ENCODE results near the gene ZMYND8. TPM values are rescaled to one million over a fixed set of nuclear protein-coding genes. Genes with fewer than 3 reads are reported as not detected.
"Not testable (repeated sequence)": the region's sequence is repeated elsewhere in the genome, so short reads cannot be mapped to it uniquely, and the experiment has no call there.

Gene ZMYND8
- total and polyA plus RNA-seq, 2 donors (not counting 1 experiment from before 2014, with no cell fraction given), result 12.6 to 13.0 TPM

- no peaks in the 10 kb centered on the region for H3K27me3 ChIP-seq (ENCODE audit: control insufficient read depth, insufficient read depth, low read length)
- H4K20me1 ChIP-seq (ENCODE audit: control insufficient read depth, extremely low read depth, insufficient read depth, low read length), result no peaks in the 10 kb centered on the region
- H3K36me3 ChIP-seq (ENCODE audit: control insufficient read depth, insufficient read depth, low read length), result peaks cover 10% of the 10 kb centered on the region
- TF ChIP-seq CTCF (conservative IDR thresholded peaks at IDR 0.05 in 1 of 2, IDR thresholded peaks at IDR 0.05 in 1 of 2; ENCODE audit: low read depth in 1 of 2, low read length in 2 of 2), result no peak
- no peak for TF ChIP-seq EZH2 (IDR thresholded peaks at IDR 0.05; ENCODE audit: low read length, missing control alignments)
- no peaks in the 10 kb centered on the region for H3K9me3 ChIP-seq (ENCODE audit: control insufficient read depth, insufficient read depth, low read depth, low read length)
- no peak overlapping the region for H3K4me2 ChIP-seq (ENCODE audit: extremely low read depth, insufficient read depth, low read length)
- no peak for DNase-seq (ENCODE audit: low read depth in 2 of 2)
- H3K27ac ChIP-seq (ENCODE audit: insufficient read depth, low read length), result no peak overlapping the region
- H3K4me1 ChIP-seq (ENCODE audit: control insufficient read depth, extremely low read depth, insufficient read depth, low read length), result no peaks in the 10 kb centered on the region
- H2AFZ ChIP-seq (ENCODE audit: low read length), result no peak overlapping the region
- no peak overlapping the region for H3K9ac ChIP-seq (ENCODE audit: insufficient read depth, low read length)
- H3K4me3 ChIP-seq (replicated peaks in 1 of 4; ENCODE audit: control extremely low read depth in 1 of 4, insufficient read depth in 1 of 4, low read depth in 3 of 4, low read length in 4 of 4), result no peak overlapping the region
- H3K79me2 ChIP-seq (ENCODE audit: control insufficient read depth, insufficient read depth, low read length), result no peaks in the 10 kb centered on the region
These were observed 108.0 kb downstream of the ZMYND8 start for GRCh38 chr20:47248448-47248966.

- Histone ChIP-seq H3K4me2 (ENCODE audit: extremely low read depth, insufficient read depth, low read length) (no peak overlapping the region), H3K9me3 (ENCODE audit: control insufficient read depth, insufficient read depth, low read depth, low read length) (no peaks in the 10 kb centered on the region), H3K36me3 (ENCODE audit: control insufficient read depth, insufficient read depth, low read length) (peaks cover 10% of the 10 kb centered on the region), H3K4me1 (ENCODE audit: control insufficient read depth, extremely low read depth, insufficient read depth, low read length) (no peaks in the 10 kb centered on the region), H2AFZ (ENCODE audit: low read length) (no peak overlapping the region), H3K9ac (ENCODE audit: insufficient read depth, low read length) (no peak overlapping the region), H3K27me3 (ENCODE audit: control insufficient read depth, insufficient read depth, low read length) (no peaks in the 10 kb centered on the region), H4K20me1 (ENCODE audit: control insufficient read depth, extremely low read depth, insufficient read depth, low read length) (no peaks in the 10 kb centered on the region), H3K4me3 (replicated peaks in 1 of 4; ENCODE audit: control extremely low read depth in 1 of 4, insufficient read depth in 1 of 4, low read depth in 3 of 4, low read length in 4 of 4) (no peak overlapping the region), H3K27ac (ENCODE audit: insufficient read depth, low read length) (no peak overlapping the region), H3K79me2 (ENCODE audit: control insufficient read depth, insufficient read depth, low read length) (no peaks in the 10 kb centered on the region)
- TF ChIP-seq EZH2 (IDR thresholded peaks at IDR 0.05; ENCODE audit: low read length, missing control alignments) (no peak), CTCF (conservative IDR thresholded peaks at IDR 0.05 in 1 of 2, IDR thresholded peaks at IDR 0.05 in 1 of 2; ENCODE audit: low read depth in 1 of 2, low read length in 2 of 2) (no peak)
- no peak for DNase-seq (ENCODE audit: low read depth in 2 of 2)
These were observed 108.5 kb downstream of the ZMYND8 start for GRCh38 chr20:47247972-47248371.

- H3K36me3 ChIP-seq (ENCODE audit: control insufficient read depth, insufficient read depth, low read length), result peaks cover 10% of the 10 kb centered on the region
These were observed 110.3 kb downstream of the ZMYND8 start for GRCh38 chr20:47246061-47246777.

GRCh38 chr20:47245166-47245565 lies 111.3 kb downstream of the ZMYND8 start:
- H3K27me3 ChIP-seq (ENCODE audit: control insufficient read depth, insufficient read depth, low read length); H3K36me3 ChIP-seq (ENCODE audit: control insufficient read depth, insufficient read depth, low read length); H3K4me3 ChIP-seq (replicated peaks in 1 of 4; ENCODE audit: control extremely low read depth in 1 of 4, insufficient read depth in 1 of 4, low read depth in 3 of 4, low read length in 4 of 4); H4K20me1 ChIP-seq (ENCODE audit: control insufficient read depth, extremely low read depth, insufficient read depth, low read length); H3K4me2 ChIP-seq (ENCODE audit: extremely low read depth, insufficient read depth, low read length); H2AFZ ChIP-seq (ENCODE audit: low read length); H3K4me1 ChIP-seq (ENCODE audit: control insufficient read depth, extremely low read depth, insufficient read depth, low read length); H3K27ac ChIP-seq (ENCODE audit: insufficient read depth, low read length); H3K9ac ChIP-seq (ENCODE audit: insufficient read depth, low read length); H3K79me2 ChIP-seq (ENCODE audit: control insufficient read depth, insufficient read depth, low read length); DNase-seq (ENCODE audit: low read depth in 2 of 2); H3K9me3 ChIP-seq (ENCODE audit: control insufficient read depth, insufficient read depth, low read depth, low read length): not testable (repeated sequence)

More at GRCh38 chr20:47246061-47246777, 110.3 kb downstream of the ZMYND8 start:
- no peak overlapping the region for H3K4me3 ChIP-seq (replicated peaks in 1 of 4; ENCODE audit: control extremely low read depth in 1 of 4, insufficient read depth in 1 of 4, low read depth in 3 of 4, low read length in 4 of 4)
- TF ChIP-seq EZH2 (IDR thresholded peaks at IDR 0.05; ENCODE audit: low read length, missing control alignments) (no peak), CTCF (conservative IDR thresholded peaks at IDR 0.05 in 1 of 2, IDR thresholded peaks at IDR 0.05 in 1 of 2; ENCODE audit: low read depth in 1 of 2, low read length in 2 of 2) (no peak)
- H3K9ac ChIP-seq (ENCODE audit: insufficient read depth, low read length), result no peak overlapping the region
- no peaks in the 10 kb centered on the region for H3K4me1 ChIP-seq (ENCODE audit: control insufficient read depth, extremely low read depth, insufficient read depth, low read length)
- no peaks in the 10 kb centered on the region for H3K9me3 ChIP-seq (ENCODE audit: control insufficient read depth, insufficient read depth, low read depth, low read length)
- H3K27ac ChIP-seq (ENCODE audit: insufficient read depth, low read length), result no peak overlapping the region
- H3K27me3 ChIP-seq (ENCODE audit: control insufficient read depth, insufficient read depth, low read length), result no peaks in the 10 kb centered on the region
- no peaks in the 10 kb centered on the region for H3K79me2 ChIP-seq (ENCODE audit: control insufficient read depth, insufficient read depth, low read length)
- H3K4me2 ChIP-seq (ENCODE audit: extremely low read depth, insufficient read depth, low read length), result no peak overlapping the region
- no peak overlapping the region for H2AFZ ChIP-seq (ENCODE audit: low read length)
- no peak for DNase-seq (ENCODE audit: low read depth in 2 of 2)
- no peaks in the 10 kb centered on the region for H4K20me1 ChIP-seq (ENCODE audit: control insufficient read depth, extremely low read depth, insufficient read depth, low read length)
